HG02763 (cell line): ENCODE results near the gene WWP2.
"Not testable (repeated sequence)": the region's sequence is repeated elsewhere in the genome, so short reads cannot be mapped to it uniquely, and the experiment has no call there.

Experiments used
- ATAC-seq: cut with Tn5 transposase; IDR thresholded peaks from one replicate; pipeline ENCODE4 v1.9.1; 2021; ENCODE audit warnings: mild to moderate bottlenecking, moderate library complexity; ENCODE audit not compliant: unreplicated experiment

Gene WWP2

DNA sequence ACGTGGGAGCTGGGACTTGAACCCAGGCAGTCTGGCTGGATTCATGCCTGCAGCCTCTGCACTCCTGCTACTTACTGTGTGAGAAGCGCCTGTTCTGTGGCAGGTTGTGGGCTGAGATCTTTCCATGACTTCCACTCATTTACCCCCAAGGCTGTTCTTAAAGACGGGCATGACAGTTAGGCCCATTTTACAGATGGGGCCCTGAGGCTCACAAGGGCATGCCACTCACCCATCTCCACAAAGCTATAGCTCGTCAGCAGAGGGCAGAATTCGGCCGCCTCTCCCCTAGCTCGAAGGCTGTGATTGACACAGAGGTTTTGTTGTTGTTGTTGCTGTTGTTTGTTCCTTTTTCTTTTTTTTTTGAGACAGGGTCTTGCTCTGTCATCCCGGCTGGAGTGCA, 210.8 kb downstream of the WWP2 start:
- ATAC-seq = not testable (repeated sequence)

GRCh38 chr16:69985196-69985595, 223.1 kb downstream of the WWP2 start:
- ATAC-seq = not testable (repeated sequence)
